Esophagus squamous epithelium (tissue), 4 donors: ENCODE data around the gene TRIP13.

Experiments used
- CTCF ChIP-seq, 6 experiments: fragments of 450-650 bp in 4 of 6; fragments of 200-600 bp in 2 of 6; sonication (generic) in 2 of 6; IDR thresholded peaks; one replicate each; pipeline ENCODE4 v1.5.1; 2016 to 2019; ENCODE audit warnings: antibody characterized with exemption in 6 of 6, mild to moderate bottlenecking in 4 of 6, moderate library complexity in 4 of 6
- POLR2A ChIP-seq, 4 donors: fragments of 450-650 bp; IDR thresholded peaks; one replicate each; pipeline ENCODE4 v1.6.1; 2017; ENCODE audit warnings: antibody characterized with exemption in 4 of 4, mild to moderate bottlenecking in 4 of 4, moderate library complexity in 3 of 4

- TF ChIP-seq CTCF (IDR thresholded peaks at IDR 0.05) (no peak), POLR2A (IDR thresholded peaks at IDR 0.05) (no peak)
Measured at GRCh38 chr5:861442-862366, 31.0 kb upstream of the TRIP13 start.
